ENCODE results near the gene PRDX3. TPM values are rescaled to one million over a fixed set of nuclear protein-coding genes. Genes with fewer than 3 reads are reported as not detected.
"Not testable (repeated sequence)": the region's sequence is repeated elsewhere in the genome, so short reads cannot be mapped to it uniquely, and the experiment has no call there.

PRDX3 gene
- total RNA-seq, 1 experiment from 2014 or later = 239 TPM

GRCh38 chr10:119162452-119163092 is 16.0 kb downstream of the PRDX3 start:
- H3K9me3 ChIP-seq (replicated peaks) = no peaks in the 10 kb centered on the region
- H3K27me3 ChIP-seq = no peaks in the 10 kb centered on the region
- no peaks in the 10 kb centered on the region for H3K4me1 ChIP-seq
- H3K27ac ChIP-seq = no peak overlapping the region
- DNase-seq = no peak
- H3K4me3 ChIP-seq = no peak overlapping the region
- H3K36me3 ChIP-seq = peaks cover 15% of the 10 kb centered on the region

- H3K4me1 ChIP-seq = no peaks in the 10 kb centered on the region
- H3K27ac ChIP-seq = no peak overlapping the region
- DNase-seq = no peak
- peaks cover 16% of the 10 kb centered on the region for H3K36me3 ChIP-seq
- no peak overlapping the region for H3K4me3 ChIP-seq
- H3K9me3 ChIP-seq (replicated peaks) = no peaks in the 10 kb centered on the region
- no peaks in the 10 kb centered on the region for H3K27me3 ChIP-seq
Observed at GRCh38 chr10:119161680-119162451, 16.7 kb downstream of the PRDX3 start.

GRCh38 chr10:119159332-119159731 is 19.3 kb downstream of the PRDX3 start:
- Histone ChIP-seq H3K36me3 (peaks cover 40% of the 10 kb centered on the region), H3K27ac (no peak overlapping the region), H3K27me3 (no peaks in the 10 kb centered on the region), H3K4me1 (no peaks in the 10 kb centered on the region), H3K9me3 (replicated peaks) (no peaks in the 10 kb centered on the region), H3K4me3 (no peak overlapping the region)
- no peak for DNase-seq

- DNase-seq = no peak
- no peaks in the 10 kb centered on the region for H3K9me3 ChIP-seq (replicated peaks)
- no peak overlapping the region for H3K4me3 ChIP-seq
- no peaks in the 10 kb centered on the region for H3K27me3 ChIP-seq
- no peak overlapping the region for H3K27ac ChIP-seq
- no peaks in the 10 kb centered on the region for H3K4me1 ChIP-seq
- peaks cover 50% of the 10 kb centered on the region for H3K36me3 ChIP-seq
Observed at GRCh38 chr10:119153661-119154060, 25.0 kb downstream of the PRDX3 start.

GRCh38 chr10:119153041-119153440 is 25.6 kb downstream of the PRDX3 start:
- no peak for DNase-seq
- H3K4me3 ChIP-seq = no peak overlapping the region
- no peak overlapping the region for H3K27ac ChIP-seq
- peaks cover 47% of the 10 kb centered on the region for H3K36me3 ChIP-seq
- H3K9me3 ChIP-seq (replicated peaks) = no peaks in the 10 kb centered on the region
- no peaks in the 10 kb centered on the region for H3K4me1 ChIP-seq
- no peaks in the 10 kb centered on the region for H3K27me3 ChIP-seq

GRCh38 chr10:119151601-119152000 is 27.0 kb downstream of the PRDX3 start:
- not testable (repeated sequence) for H3K4me3 ChIP-seq; H3K9me3 ChIP-seq (replicated peaks); H3K27ac ChIP-seq; H3K4me1 ChIP-seq; DNase-seq; H3K27me3 ChIP-seq
- peaks cover 42% of the 10 kb centered on the region for H3K36me3 ChIP-seq

GRCh38 chr10:119149729-119150128 is 28.9 kb downstream of the PRDX3 start:
- H3K4me3 ChIP-seq = no peak overlapping the region
- H3K36me3 ChIP-seq = peaks cover 34% of the 10 kb centered on the region
- H3K27ac ChIP-seq = no peak overlapping the region
- no peaks in the 10 kb centered on the region for H3K4me1 ChIP-seq
- DNase-seq = peak; percentile 22 to 34
- no peaks in the 10 kb centered on the region for H3K27me3 ChIP-seq
- H3K9me3 ChIP-seq (replicated peaks) = no peaks in the 10 kb centered on the region

GRCh38 chr10:119149157-119149556 is 29.5 kb downstream of the PRDX3 start:
- Histone ChIP-seq H3K36me3 (peaks cover 28% of the 10 kb centered on the region), H3K4me3 (no peak overlapping the region), H3K27me3 (no peaks in the 10 kb centered on the region)

GRCh38 chr10:119143657-119144056 is 35.0 kb downstream of the PRDX3 start:
- Histone ChIP-seq H3K36me3 (peaks cover 18% of the 10 kb centered on the region), H3K4me3 (no peak overlapping the region), H3K4me1 (no peaks in the 10 kb centered on the region), H3K27me3 (no peaks in the 10 kb centered on the region), H3K27ac (no peak overlapping the region), H3K9me3 (replicated peaks) (no peaks in the 10 kb centered on the region)
- no peak for DNase-seq

More at GRCh38 chr10:119149157-119149556, 29.5 kb downstream of the PRDX3 start:
- H3K4me1 ChIP-seq = no peaks in the 10 kb centered on the region
- no peak for DNase-seq
- no peak overlapping the region for H3K27ac ChIP-seq
- no peaks in the 10 kb centered on the region for H3K9me3 ChIP-seq (replicated peaks)

- Histone ChIP-seq H3K27me3 (no peaks in the 10 kb centered on the region), H3K27ac (no peak overlapping the region), H3K4me1 (no peaks in the 10 kb centered on the region), H3K36me3 (peaks cover 10% of the 10 kb centered on the region), H3K4me3 (no peak overlapping the region), H3K9me3 (replicated peaks) (no peaks in the 10 kb centered on the region)
- no peak for DNase-seq
Observed at GRCh38 chr10:119140603-119141245, 37.9 kb downstream of the PRDX3 start.

GRCh38 chr10:119139464-119140067 is 39.0 kb downstream of the PRDX3 start:
- Histone ChIP-seq H3K4me3 (no peak overlapping the region), H3K27me3 (no peaks in the 10 kb centered on the region), H3K27ac (no peak overlapping the region), H3K36me3 (peaks cover 9% of the 10 kb centered on the region), H3K9me3 (replicated peaks) (no peaks in the 10 kb centered on the region), H3K4me1 (no peaks in the 10 kb centered on the region)
- peak; percentile 28 to 56 for DNase-seq

GRCh38 chr10:119138346-119139306 is 40.0 kb downstream of the PRDX3 start:
- Histone ChIP-seq H3K27me3 (no peaks in the 10 kb centered on the region), H3K27ac (no peak overlapping the region), H3K4me3 (no peak overlapping the region), H3K4me1 (no peaks in the 10 kb centered on the region), H3K9me3 (replicated peaks) (no peaks in the 10 kb centered on the region), H3K36me3 (peaks cover 12% of the 10 kb centered on the region)
- DNase-seq = no peak

GRCh38 chr10:119137878-119138277 is 40.7 kb downstream of the PRDX3 start:
- not testable (repeated sequence) for H3K4me3 ChIP-seq; DNase-seq; H3K4me1 ChIP-seq; H3K27ac ChIP-seq; H3K27me3 ChIP-seq; H3K9me3 ChIP-seq (replicated peaks)
- H3K36me3 ChIP-seq = peaks cover 15% of the 10 kb centered on the region

- H3K4me3 ChIP-seq = no peak overlapping the region
- H3K36me3 ChIP-seq = peaks cover 19% of the 10 kb centered on the region
- no peaks in the 10 kb centered on the region for H3K9me3 ChIP-seq (replicated peaks)
- H3K4me1 ChIP-seq = no peaks in the 10 kb centered on the region
- H3K27me3 ChIP-seq = no peaks in the 10 kb centered on the region
- no peak for DNase-seq
- H3K27ac ChIP-seq = no peak overlapping the region
Observed at GRCh38 chr10:119136084-119136483, 42.5 kb downstream of the PRDX3 start.
